C4-2B (cell line): Measurements from ENCODE around the gene CTAGE15.
"Not testable (repeated sequence)": the region's sequence is repeated elsewhere in the genome, so short reads cannot be mapped to it uniquely, and the experiment has no call there.

Experiments used
- H3K27ac ChIP-seq: fragments of 450-650 bp; 2 replicates; pipeline ENCODE4 v1.5.1; 2017

CTAGE15 gene, protein sequence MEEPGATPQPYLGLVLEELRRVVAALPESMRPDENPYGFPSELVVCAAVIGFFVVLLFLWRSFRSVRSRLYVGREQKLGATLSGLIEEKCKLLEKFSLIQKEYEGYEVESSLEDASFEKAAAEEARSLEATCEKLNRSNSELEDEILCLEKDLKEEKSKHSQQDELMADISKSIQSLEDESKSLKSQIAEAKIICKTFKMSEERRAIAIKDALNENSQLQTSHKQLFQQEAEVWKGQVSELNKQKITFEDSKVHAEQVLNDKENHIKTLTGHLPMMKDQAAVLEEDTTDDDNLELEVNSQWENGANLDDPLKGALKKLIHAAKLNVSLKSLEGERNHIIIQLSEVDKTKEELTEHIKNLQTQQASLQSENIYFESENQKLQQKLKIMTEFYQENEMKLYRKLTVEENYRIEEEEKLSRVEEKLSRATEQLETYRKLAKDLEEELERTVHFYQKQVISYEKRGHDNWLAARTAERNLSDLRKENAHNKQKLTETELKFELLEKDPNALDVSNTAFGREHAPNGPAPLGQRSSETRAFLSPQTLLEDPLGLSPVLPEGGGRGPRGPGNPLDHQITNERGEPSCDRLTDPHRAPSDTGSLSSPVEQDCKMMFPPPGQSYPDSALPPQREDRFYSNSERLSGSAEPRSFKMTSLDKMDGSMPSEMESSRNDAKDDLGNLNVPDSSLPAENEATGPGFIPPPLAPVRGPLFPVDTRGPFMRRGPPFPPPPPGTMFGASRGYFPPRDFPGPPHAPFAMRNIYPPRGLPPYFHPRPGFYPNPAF

DNA sequence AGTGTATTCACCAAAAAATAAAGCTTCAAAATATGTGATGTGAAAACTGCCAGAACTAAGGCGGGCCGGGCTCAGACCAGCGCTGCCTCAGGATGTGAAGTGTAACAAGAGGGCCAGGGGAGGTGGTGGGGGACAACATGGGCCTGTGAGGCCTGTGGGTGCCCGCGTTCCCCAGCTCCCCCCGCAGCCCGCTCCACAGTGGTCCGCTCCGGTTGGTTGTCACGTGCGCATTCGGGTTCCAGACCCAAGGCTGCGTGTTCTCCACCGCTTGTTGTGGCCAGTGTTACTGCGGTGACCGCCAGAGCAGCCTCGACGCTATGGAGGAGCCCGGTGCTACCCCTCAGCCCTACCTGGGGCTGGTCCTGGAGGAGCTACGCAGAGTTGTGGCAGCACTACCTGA lies at the start of gene CTAGE15:
TSS of gene CTAGE15 (plus strand) at position 301 of the 400 bp plus-strand sequence. CDS start at position 318, 17 bp downstream.
- H3K27ac ChIP-seq = not testable (repeated sequence)

DNA sequence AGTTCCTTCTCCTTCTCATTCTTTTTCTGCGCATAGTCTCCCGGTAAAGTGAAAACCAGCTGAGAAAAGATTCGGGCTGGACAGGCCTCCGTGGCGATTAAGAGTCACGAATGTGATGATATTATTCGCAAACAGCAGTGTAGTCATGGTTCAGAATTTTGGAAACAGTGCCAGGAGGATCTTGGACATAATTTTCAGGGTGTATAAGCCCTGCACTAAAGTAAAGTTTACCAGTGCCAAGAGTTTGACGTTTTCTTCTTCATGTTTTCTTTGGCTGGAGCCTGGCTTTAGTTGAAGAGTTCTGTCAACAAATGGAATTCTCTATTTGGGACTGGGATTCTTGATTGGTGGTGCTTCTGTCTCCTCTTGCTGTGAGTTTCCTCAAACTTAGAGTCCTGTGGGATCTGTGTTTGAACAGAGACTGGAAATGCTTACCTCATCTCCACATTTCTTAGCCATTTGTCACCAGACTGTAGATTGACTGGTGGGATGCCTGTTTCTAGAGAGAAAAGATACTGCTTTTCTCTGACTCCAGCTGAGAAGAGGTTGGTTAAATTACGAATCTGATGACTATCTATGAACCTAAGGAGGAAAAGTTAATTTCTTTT lies 49.2 kb upstream of the CTAGE15 start:
- H3K27ac ChIP-seq = not testable (repeated sequence)

DNA sequence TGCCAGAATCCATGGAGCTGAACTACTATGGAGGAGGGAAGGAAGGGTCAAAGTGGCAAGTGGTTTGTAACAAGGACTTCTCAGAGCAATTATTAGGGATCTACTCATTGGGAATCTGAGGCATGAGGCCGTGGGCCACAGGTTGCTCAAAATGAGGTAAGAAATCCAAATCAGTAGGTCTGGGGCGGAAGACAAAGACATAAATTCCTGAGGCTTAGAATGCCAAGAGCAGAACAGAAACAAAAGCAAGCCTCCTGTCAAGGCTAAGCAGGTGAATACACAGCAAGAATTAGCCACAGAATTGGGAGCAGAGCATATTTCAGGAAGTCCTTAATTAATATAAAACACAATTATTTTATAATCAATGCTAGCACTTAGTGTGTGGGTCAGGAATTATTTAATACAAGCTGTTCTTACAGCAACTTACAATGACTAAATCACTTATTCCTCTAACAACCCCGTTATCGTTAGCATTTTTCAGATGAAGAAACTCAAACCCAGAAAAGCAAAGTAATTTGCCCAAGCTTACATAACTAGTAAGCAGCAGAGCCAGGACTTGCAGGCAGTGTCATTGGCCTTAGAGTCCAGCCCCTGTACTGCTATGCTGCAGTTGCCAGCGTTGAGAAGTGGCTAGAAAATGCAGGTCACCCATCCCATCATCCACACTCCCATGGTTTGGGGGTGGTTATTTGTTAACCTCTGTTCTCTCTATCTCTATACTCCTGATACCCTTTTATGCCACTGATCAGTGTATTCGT lies 40.3 kb upstream of the CTAGE15 start:
- not testable (repeated sequence) for H3K27ac ChIP-seq

DNA sequence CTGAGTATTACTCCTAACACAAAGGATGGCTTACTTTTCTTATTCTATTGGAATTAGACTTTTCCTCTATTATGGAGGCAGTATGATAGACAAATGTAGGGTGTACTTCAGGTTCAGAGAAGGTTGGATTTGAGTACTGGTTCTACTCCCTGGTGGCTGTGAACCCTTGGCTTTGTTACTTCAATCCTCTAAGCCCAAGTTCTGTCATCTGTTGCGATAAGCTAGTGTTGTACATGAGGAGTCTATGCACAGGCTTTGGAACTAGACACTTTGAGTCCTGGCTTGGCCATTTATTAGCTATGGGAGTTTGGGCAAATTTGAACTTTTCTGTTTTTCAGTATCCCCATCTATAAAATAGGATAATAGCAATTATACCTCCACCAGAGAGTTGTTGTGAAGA lies 39.7 kb upstream of the CTAGE15 start:
- H3K27ac ChIP-seq = not testable (repeated sequence)

DNA sequence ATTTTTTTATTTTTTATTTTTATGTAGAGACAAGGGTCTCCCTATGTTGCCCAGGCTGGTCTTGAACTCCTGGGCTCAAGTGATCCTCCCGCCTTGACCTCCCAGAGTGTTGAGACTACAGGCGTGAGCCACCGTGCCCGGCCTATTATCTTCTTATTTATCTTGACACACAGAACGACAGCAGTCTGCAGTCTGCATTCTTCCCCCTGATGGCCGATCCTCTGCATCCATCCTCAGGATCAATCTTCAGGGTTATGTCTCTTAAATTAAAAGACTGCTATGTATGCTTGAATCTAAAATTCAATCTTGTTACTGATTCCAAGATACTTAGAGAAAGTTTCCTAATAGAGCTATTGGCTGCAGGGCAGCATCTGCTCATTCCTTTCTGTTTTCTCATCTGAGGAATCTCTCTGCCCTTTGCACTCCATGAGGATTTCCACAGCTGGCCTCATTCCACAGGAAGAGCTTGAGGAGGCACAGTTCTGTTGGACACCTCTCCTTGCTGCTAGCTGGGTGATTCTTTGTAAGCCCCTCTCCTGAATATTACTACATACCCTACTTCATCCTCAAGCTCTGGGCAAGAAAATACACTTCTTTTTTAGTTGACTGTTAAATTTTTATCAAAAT lies 38.3 kb upstream of the CTAGE15 start:
- not testable (repeated sequence) for H3K27ac ChIP-seq

DNA sequence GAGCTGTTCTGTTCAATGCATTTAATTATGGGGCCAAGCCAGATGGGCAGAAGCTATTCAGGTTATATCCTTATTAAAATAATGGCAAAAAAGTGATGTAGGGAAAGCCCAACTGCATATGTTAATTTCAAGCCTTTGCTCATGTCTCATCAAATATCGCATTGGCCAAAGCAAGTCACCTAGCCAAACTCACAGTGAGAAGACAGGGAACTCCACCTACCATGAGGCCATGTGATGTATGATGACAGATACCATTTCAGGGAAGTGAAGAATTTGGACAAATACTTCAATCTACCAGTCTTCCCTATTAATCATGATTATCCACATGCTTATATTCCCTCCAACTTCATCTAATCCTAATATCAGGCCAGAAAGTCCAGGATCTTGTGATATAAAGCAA lies 35.2 kb upstream of the CTAGE15 start:
- not testable (repeated sequence) for H3K27ac ChIP-seq

DNA sequence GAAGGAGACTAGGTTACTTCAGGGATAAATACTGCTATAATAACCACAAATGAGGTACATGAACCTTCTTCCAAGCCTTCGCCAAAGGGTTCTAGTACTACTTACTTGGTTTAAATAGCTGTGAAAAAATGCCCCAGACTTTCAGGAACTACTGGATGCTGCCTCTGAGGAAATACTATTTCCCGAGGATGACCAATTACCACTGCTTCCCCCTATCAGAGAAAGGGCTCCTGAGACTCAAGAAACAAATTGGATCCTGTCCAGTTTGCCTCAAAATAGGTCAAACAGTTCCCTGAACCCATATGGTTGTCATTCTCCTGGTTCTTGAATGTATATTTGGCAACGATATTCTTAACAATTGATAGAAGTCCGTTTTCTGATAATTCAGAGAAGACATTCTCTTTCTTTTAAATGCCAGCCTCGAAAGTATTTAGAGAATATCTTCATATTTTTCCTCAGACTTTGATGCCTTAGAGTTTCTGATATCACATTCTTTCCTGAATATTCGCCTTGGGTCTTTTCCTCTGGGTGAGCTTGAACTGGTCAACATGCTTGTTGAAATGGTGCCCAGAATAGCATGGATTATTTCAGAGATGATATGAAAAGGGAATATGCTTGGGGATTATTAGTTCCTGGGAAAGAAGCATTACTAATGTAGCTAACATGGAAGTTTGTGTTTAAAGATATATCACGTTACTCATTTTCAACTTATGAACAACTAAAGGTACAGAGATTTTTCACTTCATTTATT lies 28.1 kb upstream of the CTAGE15 start:
- H3K27ac ChIP-seq = not testable (repeated sequence)

DNA sequence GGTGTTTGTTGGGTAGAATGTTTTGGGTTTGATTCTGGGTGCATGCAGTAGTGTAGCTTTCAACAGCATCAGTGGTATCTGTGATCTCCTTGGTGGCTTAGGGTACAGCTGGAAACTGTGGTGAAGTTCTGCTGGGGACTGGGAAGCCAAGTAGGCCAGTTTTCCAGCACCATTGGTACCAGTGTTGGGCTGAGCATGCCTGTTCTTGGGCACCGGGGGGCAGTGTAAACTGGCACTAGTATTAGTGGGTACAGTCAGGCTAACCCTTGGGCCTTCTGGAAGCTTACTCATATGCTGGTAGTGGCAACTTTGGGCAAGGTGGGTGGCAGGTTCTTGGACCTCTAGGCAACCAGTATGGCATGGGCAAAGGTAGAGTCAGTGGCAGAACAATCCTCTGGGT lies 15.6 kb upstream of the CTAGE15 start:
- not testable (repeated sequence) for H3K27ac ChIP-seq

DNA sequence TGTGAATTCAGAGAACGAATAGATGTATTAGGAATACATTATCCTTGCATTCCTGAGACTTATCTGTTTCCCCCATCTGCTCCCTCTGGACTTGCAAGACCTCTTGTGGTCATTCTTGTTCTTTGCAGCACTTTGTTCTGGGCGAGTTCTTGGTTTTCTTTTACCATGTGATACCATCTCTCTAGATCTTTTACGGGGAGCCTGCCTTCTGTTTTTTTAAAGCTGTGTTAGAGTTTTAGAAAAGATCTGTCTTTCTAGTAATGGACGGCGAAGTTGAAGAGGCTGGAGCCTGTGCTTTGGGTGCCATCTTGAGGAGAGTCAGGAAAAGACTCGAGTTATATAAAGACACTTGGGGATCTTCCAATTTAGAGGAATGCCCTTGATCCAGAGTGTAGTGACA lies 8.3 kb upstream of the CTAGE15 start:
- not testable (repeated sequence) for H3K27ac ChIP-seq

DNA sequence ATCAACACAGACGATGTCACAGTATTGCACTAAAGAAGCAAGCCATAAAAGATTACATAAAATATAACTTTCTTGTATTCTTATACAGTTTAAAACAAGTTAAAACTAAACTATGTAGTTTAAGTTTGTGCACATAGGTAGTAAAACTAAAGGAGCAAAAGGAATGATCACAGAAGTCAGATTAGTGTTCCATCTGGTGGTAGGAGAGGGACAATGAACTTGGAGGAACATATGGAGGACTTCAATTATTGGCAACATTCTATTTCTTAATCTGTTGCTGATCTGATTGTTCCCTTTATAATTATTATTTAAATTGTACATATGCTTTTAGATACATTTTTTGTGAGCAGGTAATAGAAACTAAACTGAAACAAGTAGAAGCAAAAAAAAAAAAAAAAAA lies 5.6 kb upstream of the CTAGE15 start:
- H3K27ac ChIP-seq = not testable (repeated sequence)

DNA sequence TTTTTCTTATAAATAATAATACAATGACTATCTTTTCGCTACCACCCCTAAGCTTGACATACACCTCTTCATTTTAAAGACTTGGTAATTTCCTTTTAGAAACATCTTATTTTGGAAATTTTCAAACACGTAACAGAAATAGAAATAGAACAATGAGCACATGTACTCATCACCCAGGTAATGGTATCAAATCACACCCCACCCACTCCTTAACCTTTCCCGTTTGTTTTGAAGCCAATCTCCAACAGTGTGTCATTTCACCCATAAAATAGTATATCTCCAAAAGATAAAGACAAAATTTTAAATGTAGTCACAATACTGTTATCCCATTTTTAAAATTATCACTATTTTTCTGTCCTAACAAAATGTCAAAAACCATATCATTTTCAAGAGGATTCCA lies 16.6 kb downstream of the CTAGE15 start:
- not testable (repeated sequence) for H3K27ac ChIP-seq

DNA sequence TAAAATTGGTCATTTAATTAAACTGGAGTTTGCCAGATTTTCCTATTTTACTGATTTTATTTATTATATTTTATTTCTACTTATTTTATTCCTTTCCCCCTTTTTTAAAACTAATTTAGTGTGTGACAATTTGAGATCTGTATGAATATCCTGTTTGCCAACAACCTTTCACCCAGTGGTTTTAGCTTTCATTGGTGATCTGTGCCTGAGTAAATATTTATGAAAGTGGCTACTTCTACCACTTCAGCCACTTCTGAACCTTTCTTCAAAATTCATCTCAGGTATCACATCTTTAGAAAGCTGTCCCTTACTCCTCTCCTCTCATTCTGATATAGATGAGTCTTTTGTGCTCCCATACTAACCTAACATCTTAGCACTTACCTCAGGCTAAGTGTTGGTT lies 18.3 kb downstream of the CTAGE15 start:
- H3K27ac ChIP-seq = not testable (repeated sequence)

DNA sequence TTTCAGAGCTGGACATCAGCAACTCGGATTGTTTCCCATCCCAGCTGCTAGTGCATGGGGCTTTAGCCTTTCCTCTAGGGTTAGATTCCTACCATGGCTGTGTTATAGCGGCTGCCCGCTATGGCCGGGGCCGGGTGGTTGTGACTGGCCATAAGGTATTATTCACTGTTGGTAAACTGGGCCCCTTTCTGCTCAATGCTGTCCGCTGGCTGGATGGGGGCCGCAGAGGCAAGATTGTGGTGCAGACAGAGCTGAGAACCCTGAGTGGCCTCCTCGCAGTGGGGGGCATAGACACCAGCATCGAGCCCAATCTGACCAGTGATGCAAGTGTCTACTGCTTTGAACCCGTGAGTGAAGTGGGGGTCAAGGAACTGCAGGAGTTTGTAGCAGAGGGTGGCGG lies 26.5 kb downstream of the CTAGE15 start:
- not testable (repeated sequence) for H3K27ac ChIP-seq

DNA sequence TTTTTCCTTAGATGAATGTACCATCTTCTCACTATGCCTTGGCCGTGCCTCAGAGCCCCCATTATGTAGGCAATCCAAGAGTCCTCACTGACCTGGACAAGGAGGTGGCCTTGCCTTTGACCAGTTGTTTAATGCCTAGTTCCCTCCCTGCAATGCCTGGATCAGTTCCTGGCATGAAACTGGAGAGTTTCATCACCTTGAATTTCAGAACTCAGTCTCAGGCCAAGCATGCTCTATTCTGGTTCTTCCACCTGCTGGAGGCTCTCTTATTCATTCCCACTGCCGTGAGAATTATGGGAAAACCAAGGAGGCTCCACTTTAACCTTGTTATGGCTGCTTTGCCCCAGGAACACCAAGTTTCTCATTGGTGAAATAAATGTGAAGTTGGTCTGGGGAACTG lies 31.9 kb downstream of the CTAGE15 start:
- not testable (repeated sequence) for H3K27ac ChIP-seq

DNA sequence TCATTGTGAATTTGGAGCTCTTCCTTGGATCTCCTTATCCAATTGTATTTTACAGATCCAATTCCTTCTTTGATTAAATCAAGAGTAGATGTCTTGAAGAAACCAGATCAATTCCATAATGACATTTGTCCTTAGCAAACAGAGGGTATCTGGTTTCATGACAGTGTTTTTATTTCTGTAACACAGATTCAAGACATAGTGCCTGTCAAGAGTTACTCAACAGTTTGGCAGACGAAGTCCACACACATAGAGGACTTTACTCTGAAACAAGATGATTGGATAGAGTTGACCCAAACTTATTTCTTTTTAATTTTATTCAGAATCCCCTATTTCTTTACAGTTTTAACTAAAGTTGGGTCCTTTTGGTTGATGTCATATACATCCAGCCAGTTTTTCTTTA lies 34.5 kb downstream of the CTAGE15 start:
- not testable (repeated sequence) for H3K27ac ChIP-seq

DNA sequence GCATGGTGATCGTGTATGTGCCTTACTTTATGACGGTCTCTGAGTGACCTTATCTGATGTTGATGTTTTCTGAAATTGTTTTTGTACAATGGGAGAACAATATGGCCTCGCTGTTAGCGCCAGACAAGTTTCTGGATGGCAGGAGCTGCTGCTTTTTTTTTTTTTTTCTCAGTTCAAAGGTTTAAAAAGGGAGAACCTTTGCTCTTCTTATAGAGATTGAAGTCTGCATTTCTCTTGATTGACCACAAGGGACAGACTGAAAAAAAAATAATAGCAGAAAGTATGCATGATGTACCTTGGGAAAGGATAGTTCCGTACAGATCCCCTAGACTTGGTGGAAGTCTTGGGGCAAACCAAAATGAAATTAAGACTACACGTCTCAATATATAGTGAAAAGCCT lies 43.9 kb downstream of the CTAGE15 start:
- H3K27ac ChIP-seq = not testable (repeated sequence)

DNA sequence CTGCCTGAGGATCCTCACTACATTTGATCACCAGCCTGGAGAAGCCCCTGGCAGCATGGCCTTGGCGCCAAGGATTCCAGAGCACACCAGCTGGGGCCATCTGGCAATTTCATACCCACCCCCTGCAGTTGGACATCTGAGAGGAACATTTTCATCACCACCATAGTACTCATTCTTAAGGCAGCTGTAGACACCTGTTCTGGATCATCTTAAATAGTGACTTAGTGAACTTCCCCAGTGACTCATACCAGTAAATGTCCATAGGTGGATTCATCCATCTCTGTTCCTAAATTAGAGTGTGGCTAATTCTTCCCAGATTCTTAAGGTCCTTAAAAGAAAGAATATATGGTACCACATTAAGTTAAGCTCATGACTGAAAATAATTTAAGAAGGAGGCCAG lies 45.6 kb downstream of the CTAGE15 start:
- not testable (repeated sequence) for H3K27ac ChIP-seq

DNA sequence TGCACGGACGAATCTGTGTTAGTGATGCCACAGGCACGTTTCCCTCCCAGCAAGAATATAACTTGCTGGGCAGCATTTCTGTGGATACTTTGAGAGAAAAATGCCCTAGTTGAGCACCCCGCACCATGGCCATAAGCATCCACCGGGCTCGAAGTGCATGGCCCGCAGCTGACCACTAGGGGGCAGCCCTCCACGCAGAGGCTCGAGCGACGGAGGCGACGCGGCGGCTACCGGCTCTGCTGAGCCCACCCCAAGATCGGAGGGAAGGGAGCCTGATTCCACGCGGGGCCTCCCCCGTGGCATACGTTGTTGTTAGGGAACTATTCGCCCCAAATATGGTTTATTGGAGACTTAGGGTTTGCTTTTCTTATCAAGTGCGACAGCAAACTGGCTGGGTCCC lies 48.5 kb downstream of the CTAGE15 start:
- not testable (repeated sequence) for H3K27ac ChIP-seq

DNA sequence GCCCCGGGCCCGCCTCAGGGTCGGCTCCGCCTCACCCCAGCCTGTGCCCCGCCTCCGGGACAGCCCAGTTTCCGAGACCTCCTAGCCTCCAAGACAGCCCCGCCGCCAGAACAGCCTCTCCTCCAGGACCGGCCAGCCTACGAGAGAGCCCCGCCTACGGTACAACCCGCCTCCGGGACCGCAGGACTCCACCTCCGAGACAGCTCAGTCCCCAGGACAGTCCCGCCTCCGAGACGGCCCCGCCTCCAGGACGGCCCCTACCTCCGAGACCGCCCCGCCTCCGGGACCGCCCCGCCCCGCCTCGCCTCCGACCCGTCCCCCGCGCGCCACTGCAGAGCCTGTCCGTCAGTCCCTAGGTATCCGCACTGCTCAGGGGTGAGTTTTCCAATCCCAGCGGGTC lies 49.0 kb downstream of the CTAGE15 start, which contains the start of gene TCAF2:
TSS of gene TCAF2 (plus strand) at position 329 of the 400 bp plus-strand sequence.
- not testable (repeated sequence) for H3K27ac ChIP-seq

DNA sequence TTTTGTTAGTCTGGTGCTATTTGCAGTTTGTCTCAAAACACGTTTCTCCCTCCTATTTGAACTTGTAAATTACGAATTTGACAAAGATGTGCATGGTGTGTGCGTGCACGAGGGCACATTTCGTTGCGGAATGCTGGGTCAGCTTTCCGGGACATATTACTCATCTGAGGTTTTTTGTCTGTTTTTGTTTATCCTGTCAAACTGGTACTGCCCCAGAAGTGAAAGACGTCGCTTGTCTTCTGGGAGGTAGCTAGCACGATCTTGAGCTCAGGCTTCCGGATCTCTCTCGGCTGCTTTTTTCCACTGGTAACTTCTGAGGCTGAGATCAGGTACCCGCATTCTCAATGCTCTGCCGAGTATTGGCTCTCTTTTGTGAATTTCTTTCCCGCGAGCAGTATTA lies 49.6 kb downstream of the CTAGE15 start:
- not testable (repeated sequence) for H3K27ac ChIP-seq

DNA sequence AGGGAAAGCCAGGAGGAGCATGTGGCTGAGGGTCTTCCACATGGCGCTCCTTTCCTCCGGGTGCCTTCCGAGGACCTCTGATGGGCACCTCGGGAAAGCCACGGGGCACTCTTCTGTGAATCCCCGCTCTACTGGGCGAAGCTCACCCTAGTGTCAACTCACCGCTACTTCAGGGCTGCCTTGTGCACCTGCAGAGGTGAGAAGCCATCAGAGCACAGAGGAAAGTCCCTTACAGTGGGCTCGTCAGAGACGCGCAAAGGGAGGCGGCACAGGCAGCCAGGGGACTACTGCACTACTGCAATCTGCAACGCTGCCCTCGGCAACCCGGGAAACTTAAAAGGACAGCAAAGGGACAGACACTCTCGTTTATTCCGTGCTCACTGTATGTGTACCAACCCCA lies 50.5 kb downstream of the CTAGE15 start:
- H3K27ac ChIP-seq = not testable (repeated sequence)
